Stimulated activated CD4-positive, alpha-beta T cell treated with anti-CD3 and anti-CD28 coated beads, Interleukin-4, amount 100 ng/mL, for 48 hours (primary cell): ENCODE results near the gene FANCC.
"Not testable (repeated sequence)": the region's sequence is repeated elsewhere in the genome, so short reads cannot be mapped to it uniquely, and the experiment has no call there.

Experiments
- DNase-seq, 2 donors: peaks; one replicate each; pipeline ENCODE4 v3.0.0-alpha.2; 2020; ENCODE audit warnings: low read depth in 2 of 2

FANCC gene

DNA sequence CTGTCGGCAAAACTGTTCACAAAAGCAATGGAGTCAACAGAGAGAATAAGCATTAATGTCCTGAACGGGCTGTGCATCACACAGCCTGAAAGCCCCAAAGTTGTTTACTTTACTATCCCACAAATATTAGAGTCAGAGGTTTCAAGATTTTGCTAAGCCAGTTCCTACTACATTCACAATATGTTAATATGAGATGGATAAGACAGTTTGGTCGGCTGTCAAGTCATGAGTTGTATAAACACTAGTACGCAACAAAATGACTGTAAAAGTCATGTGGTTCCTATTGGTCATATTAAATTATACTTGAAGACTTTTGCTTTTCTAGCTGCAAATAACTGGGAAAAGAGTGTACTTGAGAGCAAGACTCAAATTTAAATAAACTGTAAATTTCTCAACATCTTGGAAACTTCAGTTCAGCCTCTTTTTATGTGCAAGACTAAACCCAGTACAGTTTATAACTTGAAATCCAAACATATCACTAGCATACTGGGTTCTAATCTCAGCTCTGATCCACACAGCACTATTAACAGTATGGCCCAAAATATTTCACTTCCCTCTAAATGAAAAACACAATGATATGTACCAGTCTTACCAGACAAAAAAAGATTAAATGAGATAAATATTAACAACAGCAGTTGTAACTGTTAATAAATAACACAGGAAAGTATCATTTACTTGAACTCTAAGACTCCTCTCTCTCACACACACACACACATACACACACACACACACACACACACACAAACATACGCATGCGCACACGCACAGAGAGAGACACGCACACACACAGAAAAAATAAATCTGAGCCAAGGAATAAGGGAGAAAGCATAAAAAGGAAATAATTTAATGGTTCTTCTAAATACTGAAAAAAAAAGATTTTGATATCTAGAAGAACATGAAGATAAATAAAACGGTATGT lies 33.1 kb downstream of the FANCC start:
- DNase-seq = no peak

GRCh38 chr9:95283673-95284072 lies 33.8 kb downstream of the FANCC start:
- DNase-seq = no peak

- DNase-seq = no peak
These were observed 35.2 kb downstream of the FANCC start for GRCh38 chr9:95282332-95282731.

GRCh38 chr9:95280745-95281144 lies 36.8 kb downstream of the FANCC start:
- no peak for DNase-seq

DNA sequence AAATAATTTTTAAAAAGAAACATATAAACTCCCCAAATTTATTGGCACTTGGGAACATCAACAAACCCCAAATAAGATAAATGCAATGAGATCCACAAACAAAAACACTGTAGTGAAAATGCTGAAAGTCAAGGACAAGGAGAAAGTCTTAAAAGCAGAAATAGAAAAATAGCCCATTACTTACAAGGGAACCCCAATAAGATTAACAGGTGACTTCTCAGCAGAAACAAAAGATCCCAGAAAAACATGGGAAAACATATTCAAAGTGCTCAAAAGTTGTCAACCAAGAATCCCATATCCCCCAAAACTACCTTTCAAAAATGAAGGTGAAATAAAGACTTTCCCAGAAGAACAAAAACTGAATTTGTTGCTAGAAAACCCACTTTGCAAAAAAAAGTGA lies 40.0 kb downstream of the FANCC start:
- DNase-seq = no peak

DNA sequence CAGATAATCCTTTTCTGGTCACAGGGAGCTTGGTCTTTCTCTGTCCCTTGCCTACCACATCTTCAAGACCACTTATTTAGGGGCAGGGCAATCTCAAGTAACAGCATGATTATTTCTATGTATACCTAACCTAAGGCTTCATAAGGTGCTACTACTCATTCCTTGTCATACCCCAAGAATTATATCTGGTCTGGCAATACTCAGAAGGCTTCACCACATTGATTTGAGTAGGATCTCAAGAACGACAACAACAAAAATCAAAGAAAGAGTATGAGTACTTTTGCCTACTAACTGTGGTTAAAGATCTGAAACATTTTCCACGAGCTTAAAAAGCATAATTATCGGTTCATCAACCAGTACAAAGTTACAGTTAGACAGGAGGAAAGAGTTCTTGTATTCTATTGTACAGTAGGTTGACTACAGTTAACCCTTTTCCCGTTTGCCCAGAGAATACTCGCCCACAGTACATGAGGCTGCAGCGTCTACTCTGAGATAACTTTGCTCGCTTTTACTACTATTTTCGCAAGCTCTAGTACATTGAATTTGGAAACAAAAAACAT lies 41.0 kb downstream of the FANCC start:
- no peak for DNase-seq

- DNase-seq = not testable (repeated sequence)
These were observed 43.3 kb downstream of the FANCC start for GRCh38 chr9:95274160-95274559.

- DNase-seq = no peak
These were observed 44.0 kb downstream of the FANCC start for GRCh38 chr9:95273369-95274022.

DNA sequence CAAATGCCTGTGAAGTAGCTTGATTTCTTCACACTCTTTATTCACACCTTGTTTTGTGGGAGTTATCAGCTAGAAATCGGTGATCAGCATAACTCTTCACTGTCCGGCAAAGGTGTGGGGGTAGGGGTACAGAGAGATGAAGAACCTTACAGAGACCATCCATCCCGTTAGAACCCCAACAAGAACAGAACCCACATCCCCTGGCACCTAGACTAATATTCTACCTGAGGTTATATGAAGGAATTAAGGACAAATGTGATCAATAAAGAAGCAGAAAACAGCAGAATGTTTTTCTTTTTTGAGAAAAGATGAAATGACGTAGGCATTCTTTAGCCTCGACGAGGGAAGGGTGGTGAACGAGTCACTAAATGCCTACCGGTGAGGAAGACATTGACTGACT lies 44.7 kb downstream of the FANCC start:
- no peak for DNase-seq

DNA sequence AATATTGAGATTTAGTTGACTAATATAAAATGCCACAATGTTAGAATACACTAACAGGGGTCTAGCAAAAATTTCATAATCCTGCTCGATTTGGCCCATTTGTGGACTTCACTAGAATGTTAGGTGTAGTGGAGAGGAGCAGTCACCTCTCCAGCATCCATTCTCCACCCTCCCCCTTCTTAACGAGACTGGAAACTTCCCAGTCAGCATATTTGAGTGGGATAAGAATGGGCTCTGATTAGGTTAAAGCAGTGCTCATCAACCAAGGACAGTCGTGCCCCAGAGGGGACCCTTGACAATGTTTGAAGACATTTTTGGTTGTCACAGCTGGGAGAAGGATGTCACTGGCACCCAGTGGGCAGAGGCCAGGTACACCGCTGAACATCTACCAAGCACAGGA lies 46.7 kb downstream of the FANCC start:
- DNase-seq = no peak

DNA sequence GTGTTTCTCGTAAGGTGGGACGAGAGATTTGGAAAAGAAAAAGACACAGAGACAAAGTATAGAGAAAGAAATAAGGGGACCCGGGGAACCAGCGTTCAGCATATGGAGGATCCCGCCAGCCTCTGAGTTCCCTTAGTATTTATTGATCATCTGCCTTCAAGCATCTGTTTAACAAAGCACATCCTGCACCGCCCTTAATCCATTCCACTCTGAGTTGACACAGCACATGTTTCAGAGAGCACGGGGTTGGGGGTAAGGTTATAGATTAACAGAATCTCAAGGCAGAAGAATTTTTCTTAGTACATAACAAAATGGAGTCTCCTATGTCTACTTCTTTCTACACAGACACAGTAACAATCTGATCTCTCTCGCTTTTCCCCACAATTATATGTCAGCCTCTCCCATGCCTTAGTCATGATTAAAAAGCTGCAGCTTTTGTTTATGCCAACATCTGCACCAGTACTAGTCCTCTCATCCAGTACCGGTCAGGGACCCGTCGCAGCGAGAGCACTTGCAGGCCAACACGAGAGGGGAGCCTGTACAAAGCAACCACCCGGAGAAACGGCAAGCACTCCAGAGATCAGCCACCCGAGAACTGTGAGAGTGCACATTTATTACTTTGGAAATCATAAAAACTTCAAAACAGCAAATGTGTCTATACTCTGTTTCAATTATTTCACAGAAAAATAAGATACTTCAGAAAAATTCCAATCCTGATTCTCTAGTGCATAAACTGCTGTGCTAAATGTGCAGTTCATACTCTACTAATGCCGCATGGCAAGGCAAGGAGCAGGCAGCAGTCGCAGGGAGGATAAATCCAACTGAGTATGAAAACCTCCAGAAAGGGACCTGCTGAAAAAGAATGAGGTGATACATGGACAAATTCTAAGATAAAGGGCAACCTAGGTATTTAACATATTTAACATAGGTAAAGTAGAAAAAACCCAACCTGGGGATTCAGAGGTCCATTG lies 47.4 kb downstream of the FANCC start:
- DNase-seq = not testable (repeated sequence)

DNA sequence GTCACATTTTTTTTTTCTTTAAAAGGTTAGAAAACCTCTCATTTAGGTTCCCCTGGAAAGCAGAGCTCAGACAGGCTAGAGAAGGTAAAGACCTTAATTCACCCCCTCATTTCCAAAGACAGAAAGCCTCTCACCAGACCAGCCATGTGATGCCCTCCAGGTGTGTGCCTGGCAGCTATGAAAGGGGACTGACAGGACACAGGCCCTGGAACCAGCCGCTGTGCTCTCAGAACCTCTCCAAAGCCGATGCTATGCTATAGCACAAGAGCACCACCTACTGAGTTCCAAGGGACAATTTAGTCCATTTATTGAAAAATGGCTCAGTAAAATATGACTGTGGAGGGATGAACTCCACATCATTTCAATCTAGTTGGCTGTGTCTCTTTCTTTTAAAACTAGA lies 48.8 kb downstream of the FANCC start:
- DNase-seq = no peak

DNA sequence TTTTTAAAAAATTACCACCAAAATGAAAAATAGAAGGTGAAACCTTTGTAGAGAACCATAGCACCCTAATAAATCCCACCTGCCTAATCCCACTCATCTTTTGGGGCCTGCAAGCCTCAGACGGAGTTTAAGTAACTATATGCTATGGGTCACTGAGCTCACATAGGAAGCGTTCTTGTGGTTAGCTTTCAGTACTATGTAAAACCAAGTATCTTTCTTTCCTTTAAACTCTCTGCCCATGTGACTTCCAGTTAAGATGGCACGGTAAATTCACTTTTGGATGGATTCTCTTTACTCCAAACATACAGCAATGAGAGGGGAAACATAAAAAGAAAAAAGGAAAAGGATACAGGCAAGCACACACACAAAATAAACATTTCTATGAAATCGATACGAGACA lies 50.9 kb downstream of the FANCC start:
- no peak for DNase-seq

DNA sequence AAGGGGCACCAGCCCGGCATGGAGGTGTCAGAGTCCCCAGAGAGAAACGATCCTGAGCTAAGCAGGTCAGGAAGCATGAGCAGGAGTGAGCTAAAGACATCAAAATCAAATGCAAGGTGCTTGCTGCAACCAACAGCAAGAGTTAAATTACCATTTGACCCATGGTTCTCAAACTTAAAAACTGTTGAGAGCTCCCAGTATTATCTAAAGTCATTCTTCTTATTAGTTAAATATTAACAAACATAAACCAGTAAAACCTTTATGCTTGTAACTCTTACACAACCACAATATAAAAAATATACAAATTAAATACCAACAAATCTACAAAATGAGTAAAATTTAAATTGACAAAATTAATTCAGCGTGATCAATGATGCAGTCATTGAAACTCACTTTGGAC lies 51.5 kb downstream of the FANCC start:
- DNase-seq = no peak

DNA sequence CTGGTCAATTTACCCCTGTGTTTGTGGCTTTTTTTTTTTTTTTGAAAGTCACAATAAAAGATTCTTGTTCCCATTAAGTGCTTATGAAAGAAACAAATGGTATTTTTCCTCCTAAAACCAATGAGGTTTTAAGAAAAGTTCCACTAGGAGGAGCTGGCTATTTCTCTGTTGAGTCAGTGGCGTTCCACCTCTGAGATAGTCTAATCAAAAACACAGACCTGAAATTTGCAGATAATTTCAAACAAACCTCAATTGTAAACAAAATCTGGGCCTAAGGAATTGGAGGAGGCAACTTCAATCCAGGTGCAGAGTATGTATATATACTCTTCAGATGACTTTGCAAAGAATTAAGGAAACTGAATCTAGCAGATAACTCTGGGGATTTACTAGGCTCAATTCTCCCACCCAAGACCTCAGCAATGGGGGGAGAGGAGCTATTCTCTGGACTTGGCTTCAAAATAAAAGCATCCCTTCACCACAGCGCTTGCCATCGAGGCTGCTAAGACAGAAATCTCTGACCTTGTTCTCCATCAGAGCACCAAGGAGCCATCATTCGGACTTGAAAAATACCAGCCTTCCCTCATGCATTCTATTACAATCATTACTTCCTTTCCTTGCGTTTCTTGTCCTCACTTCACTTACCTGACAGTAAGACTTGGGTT lies 52.4 kb downstream of the FANCC start:
- no peak for DNase-seq

GRCh38 chr9:95261890-95262289 lies 55.6 kb downstream of the FANCC start:
- no peak for DNase-seq

DNA sequence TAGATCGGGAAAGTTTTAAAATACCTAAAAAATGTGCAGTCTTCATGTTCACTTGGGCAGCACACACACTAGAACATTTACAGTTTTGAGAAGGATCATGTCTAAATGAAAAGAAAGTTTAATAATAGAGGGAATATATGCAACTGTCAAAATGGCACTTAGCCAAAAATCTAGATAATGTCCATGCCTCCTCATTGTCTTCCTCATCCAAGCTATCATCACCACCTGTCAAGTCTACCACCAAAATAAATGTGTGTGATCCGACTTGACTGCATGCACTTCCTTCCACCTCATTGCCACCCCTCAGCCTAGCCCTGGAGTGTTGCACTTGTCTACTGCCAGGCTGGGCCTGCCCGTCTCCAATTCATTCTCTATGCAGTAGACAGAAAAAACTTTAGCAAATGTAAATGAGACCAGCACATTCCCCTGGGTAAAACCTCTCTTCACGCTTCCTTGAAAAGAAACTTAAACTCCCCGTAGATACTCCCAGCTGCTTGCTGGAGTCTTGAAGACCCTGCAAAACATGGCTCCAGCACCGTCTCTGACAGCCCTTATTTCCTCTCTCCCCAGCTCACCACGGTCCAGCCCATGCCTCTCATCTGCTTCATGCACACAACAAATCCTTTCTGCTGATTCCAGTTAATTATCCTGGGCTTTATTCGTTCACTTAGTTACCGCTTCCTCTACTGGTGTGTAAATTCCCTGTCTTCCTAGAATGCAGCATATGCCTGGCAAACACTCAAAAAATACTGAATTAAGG lies 66.9 kb downstream of the FANCC start:
- no peak for DNase-seq

DNA sequence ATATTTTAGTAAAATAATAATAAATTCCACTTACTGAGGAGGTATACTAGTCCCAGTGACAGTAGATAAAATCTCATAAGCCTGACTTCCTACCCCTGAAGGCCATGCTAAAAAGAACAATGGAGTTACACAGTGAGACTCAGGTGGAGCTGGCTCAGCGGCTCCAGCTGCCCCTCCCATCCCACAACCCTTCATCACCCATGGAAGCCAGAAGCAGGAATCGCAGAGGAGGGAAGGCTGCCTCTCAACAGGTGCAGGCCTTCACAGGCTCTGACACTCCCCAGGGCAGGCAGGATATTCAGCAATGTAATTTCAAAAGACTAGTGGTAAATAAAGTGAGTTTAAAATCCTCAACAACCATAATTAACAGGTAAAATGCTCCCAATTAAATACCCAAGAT lies 67.5 kb downstream of the FANCC start:
- DNase-seq = no peak

DNA sequence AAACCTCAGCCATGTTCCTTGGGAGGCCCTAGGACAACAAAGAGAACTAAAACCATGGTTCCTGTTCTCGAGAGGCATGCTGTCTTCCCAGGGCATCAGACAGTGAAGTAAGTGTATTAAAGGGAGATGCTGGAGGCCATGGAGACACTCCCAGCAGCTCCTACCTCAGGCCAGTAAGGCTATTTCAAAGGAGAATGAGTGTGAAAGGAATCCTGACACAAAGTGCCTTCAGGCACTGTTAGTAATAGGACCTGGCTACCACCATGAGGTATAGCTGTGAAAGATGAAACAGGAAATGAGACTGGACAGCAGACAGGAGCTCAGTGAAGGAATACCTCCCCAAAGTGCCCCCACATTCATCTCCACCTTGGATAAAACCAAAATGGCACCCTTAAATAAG lies 71.0 kb downstream of the FANCC start:
- no peak for DNase-seq

GRCh38 chr9:95242613-95243012 lies 74.9 kb downstream of the FANCC start:
- DNase-seq = no peak

- no peak for DNase-seq
These were observed 78.4 kb downstream of the FANCC start for GRCh38 chr9:95239071-95239470.
